ENCODE data around the gene FPR3. TPM values are rescaled to one million over a fixed set of nuclear protein-coding genes. Genes with fewer than 3 reads are reported as not detected.

The FPR3 gene
- total and polyA plus RNA-seq, 2 experiments from 2014 or later = not detected

- Histone ChIP-seq H3K36me3 (ENCODE audit: insufficient read depth) (no peaks in the 10 kb centered on the region; the same call in 1 of the 2 replicates), H3K4me2 (no peak overlapping the region), H2AFZ (no peak overlapping the region), H3K79me2 (replicated peaks; ENCODE audit: insufficient read depth) (no peaks in the 10 kb centered on the region), H3K27ac (ENCODE audit: low read depth) (no peak overlapping the region), H4K20me1 (replicated peaks; ENCODE audit: insufficient read depth) (no peaks in the 10 kb centered on the region), H3F3A (replicated peaks; ENCODE audit: low read depth) (no peaks in the 10 kb centered on the region), H3K27me3 (ENCODE audit: insufficient read depth) (no peaks in the 10 kb centered on the region), H3K9me2 (ENCODE audit: insufficient read depth) (peaks cover 11% of the 10 kb centered on the region; the same call in 1 of the 2 replicates), H3K4me3 (no peak overlapping the region), H3K4me1 (ENCODE audit: insufficient read depth) (no peaks in the 10 kb centered on the region)
- DNase-seq (ENCODE audit: low spot score) (no peak), ATAC-seq (no peak)
- TF ChIP-seq CREB1 (CRISPR knock-in tag; IDR thresholded peaks at IDR 0.05; ENCODE audit: low read depth) = no peak
- TF ChIP-seq ZNF331 (CRISPR knock-in tag; IDR thresholded peaks at IDR 0.05; ENCODE audit: low read depth) = no peak
- no peak for TF ChIP-seq NANOG (IDR thresholded peaks at IDR 0.05; ENCODE audit: borderline replicate concordance)
- no peak for TF ChIP-seq JUNB (IDR thresholded peaks at IDR 0.05; ENCODE audit: unreplicated experiment)
- TF ChIP-seq, protein P1, sequence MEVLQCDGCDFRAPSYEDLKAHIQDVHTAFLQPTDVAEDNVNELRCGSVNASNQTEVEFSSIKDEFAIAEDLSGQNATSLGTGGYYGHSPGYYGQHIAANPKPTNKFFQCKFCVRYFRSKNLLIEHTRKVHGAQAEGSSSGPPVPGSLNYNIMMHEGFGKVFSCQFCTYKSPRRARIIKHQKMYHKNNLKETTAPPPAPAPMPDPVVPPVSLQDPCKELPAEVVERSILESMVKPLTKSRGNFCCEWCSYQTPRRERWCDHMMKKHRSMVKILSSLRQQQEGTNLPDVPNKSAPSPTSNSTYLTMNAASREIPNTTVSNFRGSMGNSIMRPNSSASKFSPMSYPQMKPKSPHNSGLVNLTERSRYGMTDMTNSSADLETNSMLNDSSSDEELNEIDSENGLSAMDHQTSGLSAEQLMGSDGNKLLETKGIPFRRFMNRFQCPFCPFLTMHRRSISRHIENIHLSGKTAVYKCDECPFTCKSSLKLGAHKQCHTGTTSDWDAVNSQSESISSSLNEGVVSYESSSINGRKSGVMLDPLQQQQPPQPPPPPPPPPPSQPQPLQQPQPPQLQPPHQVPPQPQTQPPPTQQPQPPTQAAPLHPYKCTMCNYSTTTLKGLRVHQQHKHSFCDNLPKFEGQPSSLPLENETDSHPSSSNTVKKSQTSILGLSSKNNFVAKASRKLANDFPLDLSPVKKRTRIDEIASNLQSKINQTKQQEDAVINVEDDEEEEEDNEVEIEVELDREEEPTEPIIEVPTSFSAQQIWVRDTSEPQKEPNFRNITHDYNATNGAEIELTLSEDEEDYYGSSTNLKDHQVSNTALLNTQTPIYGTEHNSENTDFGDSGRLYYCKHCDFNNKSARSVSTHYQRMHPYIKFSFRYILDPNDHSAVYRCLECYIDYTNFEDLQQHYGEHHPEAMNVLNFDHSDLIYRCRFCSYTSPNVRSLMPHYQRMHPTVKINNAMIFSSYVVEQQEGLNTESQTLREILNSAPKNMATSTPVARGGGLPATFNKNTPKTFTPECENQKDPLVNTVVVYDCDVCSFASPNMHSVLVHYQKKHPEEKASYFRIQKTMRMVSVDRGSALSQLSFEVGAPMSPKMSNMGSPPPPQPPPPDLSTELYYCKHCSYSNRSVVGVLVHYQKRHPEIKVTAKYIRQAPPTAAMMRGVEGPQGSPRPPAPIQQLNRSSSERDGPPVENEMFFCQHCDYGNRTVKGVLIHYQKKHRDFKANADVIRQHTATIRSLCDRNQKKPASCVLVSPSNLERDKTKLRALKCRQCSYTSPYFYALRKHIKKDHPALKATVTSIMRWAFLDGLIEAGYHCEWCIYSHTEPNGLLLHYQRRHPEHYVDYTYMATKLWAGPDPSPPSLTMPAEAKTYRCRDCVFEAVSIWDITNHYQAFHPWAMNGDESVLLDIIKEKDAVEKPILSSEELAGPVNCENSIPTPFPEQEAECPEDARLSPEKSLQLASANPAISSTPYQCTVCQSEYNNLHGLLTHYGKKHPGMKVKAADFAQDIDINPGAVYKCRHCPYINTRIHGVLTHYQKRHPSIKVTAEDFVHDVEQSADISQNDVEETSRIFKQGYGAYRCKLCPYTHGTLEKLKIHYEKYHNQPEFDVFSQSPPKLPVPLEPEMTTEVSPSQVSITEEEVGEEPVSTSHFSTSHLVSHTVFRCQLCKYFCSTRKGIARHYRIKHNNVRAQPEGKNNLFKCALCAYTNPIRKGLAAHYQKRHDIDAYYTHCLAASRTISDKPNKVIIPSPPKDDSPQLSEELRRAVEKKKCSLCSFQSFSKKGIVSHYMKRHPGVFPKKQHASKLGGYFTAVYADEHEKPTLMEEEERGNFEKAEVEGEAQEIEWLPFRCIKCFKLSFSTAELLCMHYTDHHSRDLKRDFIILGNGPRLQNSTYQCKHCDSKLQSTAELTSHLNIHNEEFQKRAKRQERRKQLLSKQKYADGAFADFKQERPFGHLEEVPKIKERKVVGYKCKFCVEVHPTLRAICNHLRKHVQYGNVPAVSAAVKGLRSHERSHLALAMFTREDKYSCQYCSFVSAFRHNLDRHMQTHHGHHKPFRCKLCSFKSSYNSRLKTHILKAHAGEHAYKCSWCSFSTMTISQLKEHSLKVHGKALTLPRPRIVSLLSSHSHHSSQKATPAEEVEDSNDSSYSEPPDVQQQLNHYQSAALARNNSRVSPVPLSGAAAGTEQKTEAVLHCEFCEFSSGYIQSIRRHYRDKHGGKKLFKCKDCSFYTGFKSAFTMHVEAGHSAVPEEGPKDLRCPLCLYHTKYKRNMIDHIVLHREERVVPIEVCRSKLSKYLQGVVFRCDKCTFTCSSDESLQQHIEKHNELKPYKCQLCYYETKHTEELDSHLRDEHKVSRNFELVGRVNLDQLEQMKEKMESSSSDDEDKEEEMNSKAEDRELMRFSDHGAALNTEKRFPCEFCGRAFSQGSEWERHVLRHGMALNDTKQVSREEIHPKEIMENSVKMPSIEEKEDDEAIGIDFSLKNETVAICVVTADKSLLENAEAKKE (CRISPR knock-in tag; IDR thresholded peaks at IDR 0.05) = no peak
- TF ChIP-seq, protein P2, sequence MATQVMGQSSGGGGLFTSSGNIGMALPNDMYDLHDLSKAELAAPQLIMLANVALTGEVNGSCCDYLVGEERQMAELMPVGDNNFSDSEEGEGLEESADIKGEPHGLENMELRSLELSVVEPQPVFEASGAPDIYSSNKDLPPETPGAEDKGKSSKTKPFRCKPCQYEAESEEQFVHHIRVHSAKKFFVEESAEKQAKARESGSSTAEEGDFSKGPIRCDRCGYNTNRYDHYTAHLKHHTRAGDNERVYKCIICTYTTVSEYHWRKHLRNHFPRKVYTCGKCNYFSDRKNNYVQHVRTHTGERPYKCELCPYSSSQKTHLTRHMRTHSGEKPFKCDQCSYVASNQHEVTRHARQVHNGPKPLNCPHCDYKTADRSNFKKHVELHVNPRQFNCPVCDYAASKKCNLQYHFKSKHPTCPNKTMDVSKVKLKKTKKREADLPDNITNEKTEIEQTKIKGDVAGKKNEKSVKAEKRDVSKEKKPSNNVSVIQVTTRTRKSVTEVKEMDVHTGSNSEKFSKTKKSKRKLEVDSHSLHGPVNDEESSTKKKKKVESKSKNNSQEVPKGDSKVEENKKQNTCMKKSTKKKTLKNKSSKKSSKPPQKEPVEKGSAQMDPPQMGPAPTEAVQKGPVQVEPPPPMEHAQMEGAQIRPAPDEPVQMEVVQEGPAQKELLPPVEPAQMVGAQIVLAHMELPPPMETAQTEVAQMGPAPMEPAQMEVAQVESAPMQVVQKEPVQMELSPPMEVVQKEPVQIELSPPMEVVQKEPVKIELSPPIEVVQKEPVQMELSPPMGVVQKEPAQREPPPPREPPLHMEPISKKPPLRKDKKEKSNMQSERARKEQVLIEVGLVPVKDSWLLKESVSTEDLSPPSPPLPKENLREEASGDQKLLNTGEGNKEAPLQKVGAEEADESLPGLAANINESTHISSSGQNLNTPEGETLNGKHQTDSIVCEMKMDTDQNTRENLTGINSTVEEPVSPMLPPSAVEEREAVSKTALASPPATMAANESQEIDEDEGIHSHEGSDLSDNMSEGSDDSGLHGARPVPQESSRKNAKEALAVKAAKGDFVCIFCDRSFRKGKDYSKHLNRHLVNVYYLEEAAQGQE (IDR thresholded peaks at IDR 0.05; ENCODE audit: unreplicated experiment) = no peak
- TF ChIP-seq EZH2phosphoT487 (IDR thresholded peaks at IDR 0.05; ENCODE audit: unreplicated experiment) = no peak
- TF ChIP-seq, protein P3, sequence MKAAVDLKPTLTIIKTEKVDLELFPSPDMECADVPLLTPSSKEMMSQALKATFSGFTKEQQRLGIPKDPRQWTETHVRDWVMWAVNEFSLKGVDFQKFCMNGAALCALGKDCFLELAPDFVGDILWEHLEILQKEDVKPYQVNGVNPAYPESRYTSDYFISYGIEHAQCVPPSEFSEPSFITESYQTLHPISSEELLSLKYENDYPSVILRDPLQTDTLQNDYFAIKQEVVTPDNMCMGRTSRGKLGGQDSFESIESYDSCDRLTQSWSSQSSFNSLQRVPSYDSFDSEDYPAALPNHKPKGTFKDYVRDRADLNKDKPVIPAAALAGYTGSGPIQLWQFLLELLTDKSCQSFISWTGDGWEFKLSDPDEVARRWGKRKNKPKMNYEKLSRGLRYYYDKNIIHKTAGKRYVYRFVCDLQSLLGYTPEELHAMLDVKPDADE (IDR thresholded peaks at IDR 0.05) = no peak
- TF ChIP-seq ZNF114 (CRISPR knock-in tag; IDR thresholded peaks at IDR 0.05) = no peak
- TF ChIP-seq POLR2AphosphoS5 (IDR thresholded peaks at IDR 0.05; ENCODE audit: low read depth) = no peak
- TF ChIP-seq STAT1 (IDR thresholded peaks at IDR 0.05; ENCODE audit: unreplicated experiment) = no peak
- TF ChIP-seq CTCF (conservative IDR thresholded peaks at IDR 0.05; ENCODE audit: low read depth in 2 of 2) = no peak
- TF ChIP-seq EZH2 (IDR thresholded peaks at IDR 0.05; ENCODE audit: low read depth, unreplicated experiment) = no peak
- H3K9me3 Mint-ChIP-seq = peaks cover 86% of the 10 kb centered on the region
- no peaks in the 10 kb centered on the region for H3K4me1 Mint-ChIP-seq
- no peak overlapping the region for H3K4me3 Mint-ChIP-seq
- H3K27me3 Mint-ChIP-seq (ENCODE audit: insufficient read depth, low read depth, poor library complexity) = peaks cover 3% of the 10 kb centered on the region
- peaks cover 43% of the 10 kb centered on the region for H3K36me3 Mint-ChIP-seq (ENCODE audit: low read depth)
- no peak overlapping the region for H3K27ac Mint-ChIP-seq
Measured at GRCh38 chr19:51815043-51815442, 20.1 kb downstream of the FPR3 start.

Data from GM23338 (cell line).